GM19397 (cell line): ENCODE data around the gene DYSF.
"Not testable (repeated sequence)": the region's sequence is repeated elsewhere in the genome, so short reads cannot be mapped to it uniquely, and the experiment has no call there.

ENCODE experiments used
- ATAC-seq: cut with Tn5 transposase; IDR thresholded peaks from one replicate; pipeline ENCODE4 v1.9.1; 2021; ENCODE audit warnings: mild to moderate bottlenecking, moderate library complexity; ENCODE audit not compliant: unreplicated experiment

DYSF gene

DNA sequence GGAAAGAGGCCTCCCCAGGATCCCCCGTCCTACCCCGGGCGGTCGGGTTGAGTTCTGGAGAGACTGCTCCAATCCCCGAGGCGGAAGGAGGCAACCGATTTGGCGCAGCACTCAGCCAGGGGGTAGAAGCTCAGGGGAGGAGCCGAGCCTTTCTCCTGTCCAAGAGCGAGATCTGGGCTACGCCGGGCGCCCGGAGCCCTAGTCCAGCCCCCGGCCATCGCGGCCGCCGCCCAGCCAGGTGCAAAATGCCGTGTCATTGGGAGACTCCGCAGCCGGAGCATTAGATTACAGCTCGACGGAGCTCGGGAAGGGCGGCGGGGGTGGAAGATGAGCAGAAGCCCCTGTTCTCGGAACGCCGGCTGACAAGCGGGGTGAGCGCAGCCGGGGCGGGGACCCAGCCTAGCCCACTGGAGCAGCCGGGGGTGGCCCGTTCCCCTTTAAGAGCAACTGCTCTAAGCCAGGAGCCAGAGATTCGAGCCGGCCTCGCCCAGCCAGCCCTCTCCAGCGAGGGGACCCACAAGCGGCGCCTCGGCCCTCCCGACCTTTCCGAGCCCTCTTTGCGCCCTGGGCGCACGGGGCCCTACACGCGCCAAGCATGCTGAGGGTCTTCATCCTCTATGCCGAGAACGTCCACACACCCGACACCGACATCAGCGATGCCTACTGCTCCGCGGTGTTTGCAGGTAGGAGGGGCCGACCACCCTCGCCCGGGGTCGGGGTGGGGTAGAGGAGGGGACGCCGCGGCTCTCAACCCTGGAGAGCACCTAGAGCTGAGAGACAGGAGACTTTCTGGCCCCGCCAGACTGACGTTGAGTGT, at the start of gene DYSF:
Gene DYSF (plus strand): TSS at position 158 of the 817 bp plus-strand sequence.
- no peak for ATAC-seq

DNA sequence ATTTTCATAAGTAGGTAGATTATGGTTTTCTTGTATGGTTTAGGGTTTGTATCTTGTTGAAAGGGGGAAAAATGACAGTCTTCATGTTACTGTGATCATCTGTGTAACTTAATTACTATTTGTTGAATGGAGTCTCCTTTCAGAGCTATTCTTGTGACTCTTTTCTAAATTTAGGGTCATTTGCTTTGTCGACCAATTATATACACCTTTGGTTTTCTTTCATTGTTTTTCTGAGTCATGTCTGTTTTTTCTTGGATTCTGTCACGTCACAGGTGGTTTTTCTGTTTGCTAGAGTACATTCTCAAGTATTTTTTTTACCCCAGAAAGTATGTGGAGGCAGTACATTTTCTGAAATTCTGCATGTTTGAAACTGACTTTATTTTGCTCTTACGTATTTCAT, 43.8 kb upstream of the DYSF start:
- no peak for ATAC-seq

DNA sequence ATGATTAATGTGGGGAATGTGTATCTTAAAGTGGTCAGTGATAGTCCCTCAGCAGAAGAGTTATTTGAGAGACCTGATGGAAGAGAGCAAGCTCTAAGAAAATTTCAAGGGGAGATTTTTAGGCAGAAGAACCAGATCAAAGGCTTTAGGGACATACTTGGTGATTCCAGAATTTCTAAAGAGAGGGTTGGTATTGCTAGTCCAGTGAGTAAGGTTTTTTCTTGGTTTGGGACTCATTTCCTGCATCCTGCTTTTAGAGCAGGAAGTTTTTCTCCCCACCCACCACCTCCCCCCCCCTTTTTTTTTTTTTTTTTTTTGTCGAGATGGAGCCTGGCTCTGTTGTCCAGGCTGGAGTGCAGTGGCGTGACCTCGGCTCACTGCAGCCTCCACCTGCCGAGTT, 42.7 kb upstream of the DYSF start:
- ATAC-seq, result no peak

DNA sequence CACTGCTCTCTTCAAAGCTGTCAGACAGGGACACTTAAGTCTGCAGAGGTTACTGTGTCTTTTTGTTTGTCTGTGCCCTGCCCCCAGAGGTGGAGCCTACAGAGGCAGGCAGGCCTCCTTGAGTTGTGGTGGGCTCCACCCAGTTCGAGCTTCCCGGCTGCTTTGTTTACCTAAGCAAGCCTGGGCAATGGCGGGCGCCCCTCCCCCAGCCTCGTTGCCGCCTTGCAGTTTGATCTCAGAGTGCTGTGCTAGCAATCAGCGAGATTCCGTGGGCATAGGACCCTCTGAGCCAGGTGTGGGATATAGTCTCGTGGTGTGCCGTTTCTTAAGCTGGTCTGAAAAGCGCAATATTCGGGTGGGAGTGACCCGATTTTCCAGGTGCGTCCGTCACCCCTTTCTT, 36.5 kb upstream of the DYSF start:
- ATAC-seq, result not testable (repeated sequence)

DNA sequence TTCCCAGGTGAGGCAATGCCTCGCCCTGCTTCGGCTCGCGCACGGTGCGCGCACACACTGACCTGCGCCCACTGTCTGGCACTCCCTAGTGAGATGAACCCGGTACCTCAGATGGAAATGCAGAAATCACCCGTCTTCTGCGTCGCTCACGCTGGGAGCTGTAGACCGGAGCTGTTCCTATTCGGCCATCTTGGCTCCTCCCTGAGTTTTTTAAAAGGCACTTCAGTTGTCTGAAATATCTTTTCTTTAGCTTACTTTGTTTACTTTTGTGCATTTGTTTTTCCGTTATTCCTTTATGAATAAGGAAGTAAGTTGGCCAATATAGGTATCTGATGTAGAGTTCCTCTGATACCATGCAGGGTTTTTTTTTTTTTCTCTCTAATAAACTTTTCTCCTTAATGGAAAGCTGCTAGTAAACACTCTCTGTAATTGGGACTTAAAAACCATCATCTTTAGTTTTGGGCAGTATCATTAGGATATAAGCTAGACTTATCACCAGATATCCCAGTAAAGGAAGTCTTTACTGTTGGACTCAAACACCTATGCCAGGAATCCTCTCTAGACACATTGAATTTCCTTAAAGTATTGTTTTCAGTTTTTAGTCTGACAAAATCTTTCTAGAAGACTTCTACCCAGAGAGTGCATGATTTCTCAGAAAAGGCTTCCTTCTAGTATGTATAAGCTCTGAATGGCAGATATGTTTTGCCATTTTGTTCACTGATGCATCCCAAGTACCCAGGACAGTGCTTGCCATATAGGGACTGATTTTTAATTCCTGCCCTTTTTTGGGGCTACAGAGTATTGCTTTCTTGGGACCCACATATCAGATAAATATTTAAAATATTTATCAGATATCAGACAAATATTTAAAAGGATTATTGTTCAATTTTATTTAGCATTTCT, 35.8 kb upstream of the DYSF start:
- ATAC-seq, result no peak

DNA sequence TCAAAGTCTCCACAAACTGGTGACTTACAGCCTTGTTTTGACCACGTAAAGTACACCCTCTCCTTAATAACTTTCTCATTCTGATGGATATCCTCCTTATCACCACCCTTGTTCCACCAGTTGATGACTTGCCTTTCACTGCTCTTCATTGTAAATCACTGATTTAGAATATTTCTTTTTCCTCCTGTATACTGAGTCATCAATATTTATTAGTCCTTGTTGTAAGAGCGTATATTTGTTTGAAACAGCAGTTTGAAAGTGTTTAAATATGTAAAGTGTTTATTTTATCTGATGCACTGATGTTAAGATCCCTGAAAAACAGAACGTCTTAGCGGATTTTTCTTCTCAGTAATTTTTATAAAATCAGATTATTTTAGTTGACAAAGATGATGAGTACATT, 34.2 kb upstream of the DYSF start:
- no peak for ATAC-seq

DNA sequence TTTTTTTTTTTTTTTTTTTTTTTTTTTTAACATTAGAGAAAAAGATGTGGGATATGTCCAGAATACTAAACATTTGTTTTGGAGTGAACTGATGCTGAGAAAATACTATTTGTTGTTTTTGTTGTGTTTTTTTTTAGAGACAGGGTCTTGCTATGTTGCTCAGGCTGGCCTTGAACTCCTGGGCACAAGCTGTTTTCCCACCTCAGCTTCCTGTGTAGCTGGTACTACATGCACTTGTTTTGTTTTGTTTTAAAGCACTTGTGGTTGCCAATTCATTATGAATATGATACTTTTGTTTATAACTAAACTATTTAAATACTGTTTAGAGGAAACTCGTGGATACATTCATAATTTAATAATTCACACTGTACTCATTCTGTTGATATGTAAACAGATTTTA, 33.4 kb upstream of the DYSF start:
- ATAC-seq, result no peak

DNA sequence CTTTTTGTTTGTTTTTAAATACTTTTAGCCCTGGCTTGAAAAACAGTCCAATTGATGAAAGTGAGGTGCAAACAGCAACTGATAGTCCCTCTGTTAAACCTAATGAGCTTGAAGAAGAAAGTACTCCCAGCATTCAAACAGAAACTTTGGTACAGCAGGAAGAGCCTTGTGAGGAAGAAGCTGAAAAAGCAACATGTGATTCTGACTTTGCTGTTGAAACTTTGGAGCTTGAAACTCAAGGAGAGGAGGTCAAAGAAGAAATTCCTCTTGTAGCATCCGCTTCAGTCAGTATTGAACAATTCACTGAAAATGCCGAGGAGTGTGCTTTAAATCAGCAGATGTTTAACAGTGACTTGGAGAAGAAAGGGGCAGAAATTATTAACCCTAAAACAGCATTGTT, 30.6 kb upstream of the DYSF start:
- no peak for ATAC-seq

DNA sequence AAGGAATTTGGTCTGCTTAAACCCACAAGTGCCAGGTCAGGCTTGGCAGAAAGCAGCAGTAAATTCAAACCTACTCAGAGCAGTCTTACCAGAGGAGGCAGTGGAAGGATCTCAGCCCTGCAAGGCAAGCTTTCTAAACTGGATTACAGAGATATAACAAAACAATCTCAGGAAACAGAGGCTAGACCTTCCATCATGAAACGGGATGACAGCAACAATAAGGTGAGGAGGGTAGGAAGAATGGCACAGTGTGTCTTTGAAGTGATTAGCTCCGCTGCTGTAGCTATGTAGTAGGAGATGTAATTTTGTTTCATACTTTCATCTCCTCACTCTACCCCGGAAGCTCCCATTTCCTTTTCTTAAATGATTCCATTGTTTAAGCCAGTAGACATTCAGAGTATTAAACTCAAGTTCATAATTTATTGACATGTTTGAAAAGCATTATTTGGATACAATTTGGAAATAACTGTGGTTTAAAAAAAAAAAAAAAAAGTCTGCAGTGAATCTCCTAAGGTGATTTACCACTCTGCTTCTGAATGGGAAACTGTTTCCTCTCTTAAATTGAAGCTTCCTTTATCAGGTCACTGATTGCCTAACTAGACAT, 29.4 kb upstream of the DYSF start:
- ATAC-seq, result no peak

DNA sequence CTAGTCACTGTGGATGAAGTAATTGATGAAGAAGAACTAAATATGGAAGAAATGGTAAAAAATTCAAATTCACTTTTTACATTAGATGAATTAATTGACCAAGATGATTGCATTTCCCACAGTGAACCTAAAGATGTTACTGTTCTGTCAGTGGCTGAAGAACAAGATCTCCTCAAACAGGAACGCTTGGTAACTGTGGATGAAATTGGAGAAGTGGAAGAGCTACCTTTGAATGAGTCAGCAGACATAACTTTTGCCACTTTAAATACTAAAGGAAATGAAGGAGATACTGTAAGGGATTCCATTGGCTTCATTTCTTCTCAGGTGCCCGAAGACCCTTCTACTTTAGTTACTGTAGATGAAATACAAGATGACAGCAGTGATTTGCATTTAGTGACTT, 26.6 kb upstream of the DYSF start:
- no peak for ATAC-seq

DNA sequence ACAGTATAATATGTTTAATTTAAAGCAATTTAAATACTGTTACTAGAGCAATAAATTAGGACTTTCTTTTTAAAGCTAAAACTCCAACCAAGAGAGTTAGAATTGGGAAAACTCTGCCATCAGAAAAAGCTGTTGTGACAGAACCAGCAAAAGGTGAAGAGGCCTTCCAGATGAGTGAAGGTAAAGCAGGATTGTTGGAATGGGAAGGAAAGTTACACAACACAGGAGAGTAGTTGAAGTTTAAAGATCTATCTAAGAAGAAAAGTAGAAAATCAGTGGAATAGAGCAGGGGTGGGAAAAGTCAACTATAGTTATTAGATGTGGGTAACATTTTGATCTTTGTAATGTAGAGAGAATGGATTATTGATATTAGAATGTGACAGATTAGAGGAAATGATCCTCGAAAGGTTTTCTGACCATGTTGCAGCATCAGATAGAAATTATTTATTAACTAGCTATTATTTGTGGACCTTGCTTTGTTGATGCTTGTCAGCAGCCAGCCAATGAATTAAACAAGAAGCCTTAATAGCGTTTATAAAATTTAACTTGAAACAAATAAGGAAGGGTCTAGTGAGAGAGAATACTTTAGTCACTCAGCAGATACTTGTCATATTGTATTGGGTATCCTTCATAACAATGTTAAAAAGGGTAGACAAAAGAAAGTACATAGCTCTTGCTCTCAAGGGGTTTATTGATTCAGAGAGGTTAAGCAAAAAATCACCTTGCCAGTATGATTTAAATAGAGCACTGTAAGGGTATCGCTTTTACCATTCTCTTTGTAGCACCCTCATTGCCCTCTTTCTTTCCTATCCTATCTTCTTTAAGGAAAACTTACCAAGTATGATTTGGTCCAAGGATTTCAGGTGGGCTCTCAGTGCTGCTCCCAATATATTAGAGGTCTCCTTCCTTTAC, 24.6 kb upstream of the DYSF start:
- no peak for ATAC-seq

DNA sequence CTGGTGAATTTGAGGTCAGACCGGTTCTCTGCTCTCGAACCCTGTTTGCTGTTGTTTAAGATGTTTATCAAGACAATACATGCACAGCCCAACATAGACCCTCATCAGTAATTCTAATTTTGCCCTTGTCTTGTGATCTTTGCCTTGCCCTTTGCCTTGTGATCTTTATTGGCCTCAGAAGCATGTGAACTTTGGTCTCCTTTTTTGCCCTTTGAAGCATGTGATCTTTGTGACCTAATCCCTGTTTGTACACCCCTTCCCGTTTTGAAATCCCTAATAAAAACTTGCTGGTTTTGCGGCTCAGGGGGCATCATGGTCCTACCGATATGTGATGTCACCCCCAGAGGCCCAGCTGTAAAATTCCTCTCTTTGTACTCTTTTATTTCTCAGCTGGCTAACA, 8.2 kb upstream of the DYSF start:
- ATAC-seq, result not testable (repeated sequence)

DNA sequence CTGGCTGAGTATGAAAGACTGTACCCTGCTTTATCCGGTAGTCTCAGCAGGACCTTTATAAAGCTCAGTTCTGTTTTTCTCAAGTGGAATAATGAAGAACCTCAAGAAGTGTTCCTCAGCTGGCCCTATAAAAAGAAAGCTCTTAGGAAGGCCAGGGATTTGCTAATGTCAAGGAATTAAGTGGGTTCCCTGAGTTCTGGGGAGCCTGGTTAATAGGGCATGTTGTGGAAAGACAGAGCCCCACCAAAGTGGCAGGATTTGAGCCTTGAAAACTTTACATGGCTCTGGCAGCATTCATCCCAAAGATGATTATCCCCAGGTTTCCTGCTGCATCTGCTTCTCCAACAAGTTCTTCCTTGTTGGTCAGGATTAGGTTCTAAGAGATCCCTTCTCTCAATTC, 6.9 kb upstream of the DYSF start:
- ATAC-seq, result no peak

DNA sequence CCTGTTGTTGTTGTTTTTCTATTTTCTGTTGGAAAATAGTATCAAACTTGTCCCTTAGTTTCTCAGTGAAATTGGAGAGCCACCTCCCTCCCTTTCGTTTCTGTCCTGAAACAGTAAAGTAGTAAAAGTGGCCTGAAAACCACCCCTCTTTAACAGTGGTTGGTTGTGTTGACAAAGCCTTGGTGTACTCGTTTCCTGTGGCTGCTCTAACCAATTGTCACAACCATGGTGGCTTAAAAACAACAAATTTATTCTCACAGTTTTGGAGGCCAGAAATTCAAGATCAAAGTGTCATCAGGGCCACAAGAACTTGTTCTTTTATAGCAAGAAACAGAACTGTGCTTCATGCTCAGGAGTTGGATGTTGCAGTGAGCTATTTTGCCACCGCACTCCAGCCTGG, 4.0 kb upstream of the DYSF start:
- ATAC-seq, result no peak

DNA sequence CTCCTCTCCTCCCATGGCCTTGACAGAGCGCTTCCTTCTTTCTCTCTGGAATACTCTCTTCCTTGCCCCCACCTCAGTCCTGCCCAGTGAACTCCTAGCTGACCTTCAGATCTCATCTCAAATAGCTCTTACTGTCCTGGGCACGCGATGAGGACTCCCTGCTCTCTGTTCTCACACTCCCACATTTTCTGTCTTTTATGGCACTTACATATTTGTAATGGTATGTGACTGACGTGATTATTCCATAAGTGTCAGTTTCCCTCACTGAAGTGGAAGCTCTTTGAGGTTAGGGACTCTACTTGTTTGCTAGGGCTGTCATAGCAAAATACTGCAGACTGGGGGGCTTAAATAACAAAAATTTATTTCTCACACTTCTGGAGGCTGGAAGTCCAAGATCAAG, 1.7 kb upstream of the DYSF start:
- no peak for ATAC-seq

DNA sequence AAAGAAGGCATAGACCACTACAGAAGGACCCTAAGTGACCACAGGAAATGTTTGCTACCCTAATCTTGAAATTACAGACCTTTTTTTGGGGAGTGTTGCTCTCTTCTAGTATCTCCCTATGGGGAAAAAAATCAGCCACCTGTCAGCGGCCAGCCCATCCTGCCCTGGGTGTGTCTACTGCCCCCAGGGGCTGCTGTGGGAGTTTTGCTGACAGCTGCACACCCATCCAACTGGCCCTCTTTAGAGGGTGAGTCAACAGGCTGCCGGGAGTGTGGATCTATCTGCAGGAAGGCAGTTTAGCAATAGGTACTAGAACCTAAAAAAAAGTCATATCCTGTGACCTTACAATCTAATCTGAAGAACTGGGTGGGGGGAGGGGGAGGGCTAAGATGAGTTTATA, 796 bp upstream of the DYSF start:
- no peak for ATAC-seq

DNA sequence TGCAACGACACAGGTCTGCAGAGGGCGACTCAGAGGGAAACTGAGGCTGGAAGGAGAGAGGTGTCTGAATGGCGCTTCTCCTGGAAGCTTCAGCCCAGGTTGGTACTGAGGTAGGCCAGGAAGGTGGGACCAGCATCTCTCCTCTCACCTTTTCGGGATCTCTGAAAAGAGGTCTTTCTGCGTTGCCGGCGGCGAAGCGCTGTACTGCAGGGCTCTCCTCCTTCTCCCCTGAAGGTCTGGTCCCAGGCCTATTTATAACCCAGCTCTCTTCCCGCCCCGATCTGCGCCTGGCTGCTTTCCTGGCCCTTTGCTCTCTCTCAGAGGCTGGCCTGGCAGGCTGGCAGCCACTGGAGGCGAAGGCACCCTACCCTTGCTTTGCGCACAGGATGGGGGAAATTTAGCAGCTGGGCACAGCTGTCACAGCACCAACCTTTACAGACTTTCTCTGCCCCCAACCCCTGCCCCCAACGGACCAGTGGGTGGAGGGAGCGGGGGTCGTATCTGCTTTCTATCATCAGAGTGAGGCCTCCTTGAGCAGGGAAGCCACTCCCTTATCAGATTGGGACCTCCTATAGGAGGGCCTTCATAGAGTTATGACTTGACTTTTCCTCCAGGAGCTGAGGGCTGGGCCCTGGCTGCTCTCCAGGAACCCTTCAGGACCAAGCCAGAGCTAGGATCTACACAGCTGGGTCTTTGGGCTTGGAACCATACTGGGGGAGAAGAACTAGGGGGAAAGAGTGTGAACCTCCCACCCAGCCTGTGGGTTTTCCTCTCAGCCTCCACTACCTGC, 1.1 kb downstream of the DYSF start:
- ATAC-seq, result no peak

DNA sequence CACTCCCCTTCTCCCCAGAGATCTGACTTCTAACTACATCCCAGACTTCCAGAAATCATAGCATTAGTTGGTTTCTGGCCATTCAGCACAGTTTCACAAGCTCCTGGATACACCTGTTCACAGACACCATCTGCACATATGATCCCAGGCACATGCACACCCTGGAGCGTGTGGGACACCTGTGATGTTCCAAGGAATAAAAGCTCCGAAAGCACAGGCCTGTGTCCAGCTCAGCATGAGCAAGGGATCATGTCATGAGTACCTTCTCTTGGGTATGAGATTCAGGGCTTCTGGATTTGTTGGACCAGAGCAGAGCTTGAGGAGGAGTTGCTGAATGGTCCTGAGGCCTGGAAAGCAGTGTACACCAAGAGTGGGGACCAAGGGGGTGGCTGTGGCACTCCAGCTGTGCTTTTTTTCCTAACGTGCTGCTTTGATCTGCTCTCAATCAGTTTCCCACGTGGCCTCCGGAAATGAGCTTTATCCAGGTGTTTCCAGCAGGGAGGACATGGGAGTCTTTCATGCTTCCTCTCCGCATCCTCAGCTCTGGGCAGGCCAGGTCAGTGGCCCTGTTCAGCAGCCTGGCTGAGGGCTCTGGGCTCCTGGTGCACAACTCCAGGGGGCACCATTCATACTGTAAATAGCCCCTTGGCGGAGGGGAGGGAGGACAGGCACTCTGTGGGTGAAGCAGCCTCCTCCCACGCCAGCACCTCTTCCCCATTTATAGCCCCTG, 1.8 kb downstream of the DYSF start:
- no peak for ATAC-seq
